Left lobe of liver (tissue), 2 donors: ENCODE results near the gene LSM3. TPM values are rescaled to one million over a fixed set of nuclear protein-coding genes. Genes with fewer than 3 reads are reported as not detected.

Experiments
- ATAC-seq: fragments of 200-7000 bp; cut with Tn5 transposase; one replicate; pipeline ENCODE4 v1.9.1; 2020; ENCODE audit warnings: mild to moderate bottlenecking, moderate library complexity
- DNase-seq: peaks from one replicate; pipeline ENCODE4 v3.0.0-alpha.2; 2020; ENCODE audit warnings: low spot score
- total RNA-seq: library from RNA; stranded (reverse); gene quantifications from one replicate; pipeline ENCODE4 v1.2.1, GENCODE V29; 2021
- donor health status: DM: no; HTN: no; CAD: no; lungs with moderate emphysema.
- donor health status: DM: no; HTN: yes; CAD: no.

Gene LSM3
- total RNA-seq, 1 donor from 2014 or later = 5.0 TPM

- DNase-seq (no peak), ATAC-seq (no peak)
Measured at GRCh38 chr3:14235912-14236295, 57.3 kb downstream of the LSM3 start.

- ATAC-seq (no peak), DNase-seq (no peak)
Measured at GRCh38 chr3:14236902-14237301, 58.3 kb downstream of the LSM3 start.

GRCh38 chr3:14237457-14237856 is 58.8 kb downstream of the LSM3 start:
- ATAC-seq (no peak), DNase-seq (no peak)

- no peak for DNase-seq
Measured at GRCh38 chr3:14238356-14238755, 59.7 kb downstream of the LSM3 start.

GRCh38 chr3:14238930-14239329 is 60.3 kb downstream of the LSM3 start:
- ATAC-seq = no peak
- no peak for DNase-seq

More at GRCh38 chr3:14238356-14238755, 59.7 kb downstream of the LSM3 start:
- no peak for ATAC-seq

GRCh38 chr3:14239940-14240339 is 61.3 kb downstream of the LSM3 start:
- ATAC-seq = no peak
- no peak for DNase-seq

- no peak for ATAC-seq
- DNase-seq = no peak
Measured at GRCh38 chr3:14240366-14240765, 61.7 kb downstream of the LSM3 start.

- DNase-seq (no peak), ATAC-seq (no peak)
Measured at GRCh38 chr3:14241716-14242115, 63.1 kb downstream of the LSM3 start.

GRCh38 chr3:14242490-14243311 is 64.1 kb downstream of the LSM3 start:
- ATAC-seq (no peak), DNase-seq (no peak)

- peak; percentile 40 for DNase-seq
- ATAC-seq = no peak
Measured at GRCh38 chr3:14243782-14244181, 65.2 kb downstream of the LSM3 start.

- ATAC-seq (no peak), DNase-seq (no peak)
Measured at GRCh38 chr3:14244521-14245247, 66.1 kb downstream of the LSM3 start.

GRCh38 chr3:14245248-14245639 is 66.6 kb downstream of the LSM3 start:
- ATAC-seq (no peak), DNase-seq (no peak)

- DNase-seq = no peak
Measured at GRCh38 chr3:14245822-14246221, 67.2 kb downstream of the LSM3 start.

GRCh38 chr3:14246414-14246813 is 67.8 kb downstream of the LSM3 start:
- ATAC-seq (no peak), DNase-seq (no peak)

More at GRCh38 chr3:14245822-14246221, 67.2 kb downstream of the LSM3 start:
- no peak for ATAC-seq

GRCh38 chr3:14248477-14248848 is 69.8 kb downstream of the LSM3 start:
- no peak for DNase-seq

GRCh38 chr3:14248849-14249523 is 70.4 kb downstream of the LSM3 start:
- DNase-seq (no peak), ATAC-seq (peak; percentile 30)

More at GRCh38 chr3:14248477-14248848, 69.8 kb downstream of the LSM3 start:
- ATAC-seq = no peak

Other genes starting within 250 kb of the LSM3 start
- 7.1 TPM for gene CHCHD4, start 53.9 kb upstream of the LSM3 start, total RNA-seq
- gene TMEM43, start 53.8 kb upstream of the LSM3 start, total RNA-seq = 9.3 TPM
- 18.8 TPM for gene XPC, start 216 bp upstream of the LSM3 start, total RNA-seq
- 3.2 TPM for gene SLC6A6, start 223.8 kb downstream of the LSM3 start, total RNA-seq